Sigmoid colon (tissue), 3 donors: ENCODE measurements around the gene LAG3.

Experiments
- POLR2A ChIP-seq, 2 donors: fragments of 450-650 bp; IDR thresholded peaks; one replicate each; pipeline ENCODE4 v1.6.1; 2016; ENCODE audit warnings: antibody characterized with exemption in 2 of 2, mild to moderate bottlenecking in 2 of 2, moderate library complexity in 2 of 2
- TF ChIP-seq, protein P1 (sequence below), 4 experiments: fragments of 450-650 bp in 3 of 4; fragments of 200-600 bp in 1 of 4; IDR thresholded peaks; one replicate each; pipeline ENCODE4 v1.5.1; 2016 to 2019; ENCODE audit warnings: antibody characterized with exemption in 4 of 4, mild to moderate bottlenecking in 3 of 4, moderate library complexity in 2 of 4

- TF ChIP-seq POLR2A (IDR thresholded peaks at IDR 0.05), result no peak
- TF ChIP-seq, protein P1, sequence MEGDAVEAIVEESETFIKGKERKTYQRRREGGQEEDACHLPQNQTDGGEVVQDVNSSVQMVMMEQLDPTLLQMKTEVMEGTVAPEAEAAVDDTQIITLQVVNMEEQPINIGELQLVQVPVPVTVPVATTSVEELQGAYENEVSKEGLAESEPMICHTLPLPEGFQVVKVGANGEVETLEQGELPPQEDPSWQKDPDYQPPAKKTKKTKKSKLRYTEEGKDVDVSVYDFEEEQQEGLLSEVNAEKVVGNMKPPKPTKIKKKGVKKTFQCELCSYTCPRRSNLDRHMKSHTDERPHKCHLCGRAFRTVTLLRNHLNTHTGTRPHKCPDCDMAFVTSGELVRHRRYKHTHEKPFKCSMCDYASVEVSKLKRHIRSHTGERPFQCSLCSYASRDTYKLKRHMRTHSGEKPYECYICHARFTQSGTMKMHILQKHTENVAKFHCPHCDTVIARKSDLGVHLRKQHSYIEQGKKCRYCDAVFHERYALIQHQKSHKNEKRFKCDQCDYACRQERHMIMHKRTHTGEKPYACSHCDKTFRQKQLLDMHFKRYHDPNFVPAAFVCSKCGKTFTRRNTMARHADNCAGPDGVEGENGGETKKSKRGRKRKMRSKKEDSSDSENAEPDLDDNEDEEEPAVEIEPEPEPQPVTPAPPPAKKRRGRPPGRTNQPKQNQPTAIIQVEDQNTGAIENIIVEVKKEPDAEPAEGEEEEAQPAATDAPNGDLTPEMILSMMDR (IDR thresholded peaks at IDR 0.05), result no peak
Measured at GRCh38 chr12:6826734-6827436, 54.6 kb downstream of the LAG3 start.
